ENCODE results near the gene ALG3. TPM values are rescaled to one million over a fixed set of nuclear protein-coding genes. Genes with fewer than 3 reads are reported as not detected.

ALG3 gene
- total RNA-seq, 2 donors from 2014 or later, result 37.3 to 42.5 TPM

DNA sequence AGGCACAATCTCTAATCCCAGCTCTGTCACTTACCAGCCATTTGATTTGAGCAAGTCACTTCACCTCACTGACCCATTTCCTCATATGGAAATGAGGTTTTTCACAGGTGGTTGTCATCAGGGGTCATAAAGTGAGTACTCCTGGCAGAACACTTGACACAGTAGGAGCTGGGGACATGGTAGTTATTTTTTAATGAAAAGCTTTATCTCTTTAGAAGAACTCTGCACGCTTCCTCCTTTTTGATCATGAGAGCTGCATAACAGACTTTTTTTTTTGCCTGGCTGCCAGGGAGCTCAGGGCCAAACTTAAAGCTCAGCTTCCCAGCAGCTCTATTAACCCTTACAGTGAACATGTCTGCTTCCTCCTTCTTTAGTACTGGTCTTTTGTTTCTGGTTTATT is 11.0 kb downstream of the ALG3 start:
- Histone ChIP-seq H3K36me3 (ENCODE audit: control insufficient read depth, insufficient read depth, low read length) (peaks cover 5% of the 10 kb centered on the region), H3K27me3 (ENCODE audit: control insufficient read depth, insufficient read depth, low read length, poor library complexity, severe bottlenecking) (peaks cover 38% of the 10 kb centered on the region), H3K27ac (ENCODE audit: low read depth, low read length) (no peak overlapping the region), H3K9ac (ENCODE audit: extremely low read depth, low read length, poor library complexity, severe bottlenecking) (no peak overlapping the region), H3K4me3 (ENCODE audit: low read length) (no peak overlapping the region), H3K9me3 (ENCODE audit: control insufficient read depth, low read length) (no peaks in the 10 kb centered on the region), H3K4me1 (ENCODE audit: control insufficient read depth, insufficient read depth, low read length) (peaks cover 3% of the 10 kb centered on the region)
- Mint-ChIP-seq H3K27ac (no peak overlapping the region), H3K4me3 (no peak overlapping the region), H3K4me1 (peaks cover 8% of the 10 kb centered on the region), H3K27me3 (ENCODE audit: insufficient read depth) (peaks cover 54% of the 10 kb centered on the region), H3K36me3 (ENCODE audit: low read depth) (peaks cover 7% of the 10 kb centered on the region), H3K9me3 (no peaks in the 10 kb centered on the region)
- WGBS, 2 experiments (ENCODE audit: insufficient coverage in 1 of 2, insufficient read length in 1 of 2), result 83 to 87% methylated on average over 1 of the region's 1 CpG
- no peak for DNase-seq
- TF ChIP-seq CTCF (conservative IDR thresholded peaks at IDR 0.05), result no peak

DNA sequence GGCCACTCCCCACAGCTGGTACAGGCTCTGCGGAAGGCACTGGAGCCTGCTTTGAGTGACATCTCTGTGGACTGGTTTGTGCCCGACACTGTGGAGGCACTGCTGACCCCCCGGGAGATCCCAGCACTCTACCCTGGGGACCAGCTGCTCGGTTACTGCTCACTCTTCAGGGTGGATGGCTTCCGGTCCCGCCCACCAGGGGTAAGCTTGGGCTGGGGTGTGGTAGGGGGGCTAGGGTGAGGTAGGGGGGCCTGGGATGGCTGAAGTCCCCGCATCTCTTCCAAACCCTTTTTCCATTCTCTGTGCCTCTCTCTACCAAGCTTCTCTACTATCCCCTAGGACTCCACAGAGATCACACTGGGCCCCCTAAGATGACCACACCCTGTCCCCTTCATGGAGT is 11.6 kb downstream of the ALG3 start:
- Mint-ChIP-seq H3K27me3 (ENCODE audit: insufficient read depth) (peaks cover 60% of the 10 kb centered on the region), H3K4me3 (no peak overlapping the region), H3K36me3 (ENCODE audit: low read depth) (peaks cover under 1% of the 10 kb centered on the region), H3K4me1 (peaks cover 8% of the 10 kb centered on the region), H3K9me3 (no peaks in the 10 kb centered on the region), H3K27ac (no peak overlapping the region)
- H3K9me3 ChIP-seq (ENCODE audit: control insufficient read depth, low read length), result no peaks in the 10 kb centered on the region
- H3K9ac ChIP-seq (ENCODE audit: extremely low read depth, low read length, poor library complexity, severe bottlenecking), result no peak overlapping the region
- H3K27me3 ChIP-seq (ENCODE audit: control insufficient read depth, insufficient read depth, low read length, poor library complexity, severe bottlenecking), result peaks cover 44% of the 10 kb centered on the region
- H3K36me3 ChIP-seq (ENCODE audit: control insufficient read depth, insufficient read depth, low read length), result peaks cover 1% of the 10 kb centered on the region
- peaks cover 3% of the 10 kb centered on the region for H3K4me1 ChIP-seq (ENCODE audit: control insufficient read depth, insufficient read depth, low read length)
- no peak for DNase-seq
- H3K27ac ChIP-seq (ENCODE audit: low read depth, low read length), result no peak overlapping the region
- H3K4me3 ChIP-seq (ENCODE audit: low read length), result no peak overlapping the region
- 92 to 93% methylated on average over 2 to 7 of the region's 7 CpGs for WGBS, 2 experiments (ENCODE audit: insufficient coverage in 1 of 2, insufficient read length in 1 of 2)
- TF ChIP-seq CTCF (conservative IDR thresholded peaks at IDR 0.05), result no peak

DNA sequence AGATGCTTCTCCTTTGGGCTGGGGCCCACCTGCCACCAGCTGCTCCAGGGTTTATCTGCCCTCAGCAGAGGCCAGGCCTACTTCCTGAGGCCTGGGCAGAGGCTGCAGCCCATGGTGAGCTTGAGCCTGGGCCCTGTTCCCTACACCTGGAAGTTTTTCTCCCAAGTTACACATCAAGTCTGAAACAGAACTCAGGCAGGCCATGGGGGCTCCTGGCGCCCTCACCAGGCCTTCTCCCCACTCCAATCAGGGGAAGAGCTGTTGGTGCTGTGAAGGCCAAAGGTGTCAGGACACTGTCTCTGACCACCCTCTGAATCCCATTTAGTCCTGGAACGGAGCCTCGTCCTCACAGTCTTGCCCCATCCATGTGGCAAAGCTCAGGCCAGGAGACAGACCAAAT is 12.1 kb downstream of the ALG3 start:
- H3K9me3 ChIP-seq (ENCODE audit: control insufficient read depth, low read length), result no peaks in the 10 kb centered on the region
- H3K4me3 Mint-ChIP-seq, result no peak overlapping the region
- peaks cover 8% of the 10 kb centered on the region for H3K4me1 Mint-ChIP-seq
- H3K36me3 Mint-ChIP-seq (ENCODE audit: low read depth), result no peaks in the 10 kb centered on the region
- peaks cover 66% of the 10 kb centered on the region for H3K27me3 Mint-ChIP-seq (ENCODE audit: insufficient read depth)
- DNase-seq, result no peak
- TF ChIP-seq CTCF (conservative IDR thresholded peaks at IDR 0.05), result no peak
- H3K36me3 ChIP-seq (ENCODE audit: control insufficient read depth, insufficient read depth, low read length), result no peaks in the 10 kb centered on the region
- H3K4me3 ChIP-seq (ENCODE audit: low read length), result no peak overlapping the region
- H3K27ac ChIP-seq (ENCODE audit: low read depth, low read length), result no peak overlapping the region
- peaks cover 3% of the 10 kb centered on the region for H3K4me1 ChIP-seq (ENCODE audit: control insufficient read depth, insufficient read depth, low read length)
- no peak overlapping the region for H3K27ac Mint-ChIP-seq
- H3K9me3 Mint-ChIP-seq, result no peaks in the 10 kb centered on the region
- WGBS, 2 experiments (ENCODE audit: insufficient coverage in 1 of 2, insufficient read length in 1 of 2), result 83 to 93% methylated on average over 2 to 3 of the region's 3 CpGs
- H3K27me3 ChIP-seq (ENCODE audit: control insufficient read depth, insufficient read depth, low read length, poor library complexity, severe bottlenecking), result peaks cover 50% of the 10 kb centered on the region
- no peak overlapping the region for H3K9ac ChIP-seq (ENCODE audit: extremely low read depth, low read length, poor library complexity, severe bottlenecking)
